GM18867 (cell line): ENCODE measurements around the gene C6orf62.
"Not testable (repeated sequence)": the region's sequence is repeated elsewhere in the genome, so short reads cannot be mapped to it uniquely, and the experiment has no call there.

ENCODE experiments used
- ATAC-seq: cut with Tn5 transposase; IDR thresholded peaks from one replicate; pipeline ENCODE4 v1.9.1; 2021; ENCODE audit warnings: mild to moderate bottlenecking, moderate library complexity; ENCODE audit not compliant: unreplicated experiment

Gene C6orf62

DNA sequence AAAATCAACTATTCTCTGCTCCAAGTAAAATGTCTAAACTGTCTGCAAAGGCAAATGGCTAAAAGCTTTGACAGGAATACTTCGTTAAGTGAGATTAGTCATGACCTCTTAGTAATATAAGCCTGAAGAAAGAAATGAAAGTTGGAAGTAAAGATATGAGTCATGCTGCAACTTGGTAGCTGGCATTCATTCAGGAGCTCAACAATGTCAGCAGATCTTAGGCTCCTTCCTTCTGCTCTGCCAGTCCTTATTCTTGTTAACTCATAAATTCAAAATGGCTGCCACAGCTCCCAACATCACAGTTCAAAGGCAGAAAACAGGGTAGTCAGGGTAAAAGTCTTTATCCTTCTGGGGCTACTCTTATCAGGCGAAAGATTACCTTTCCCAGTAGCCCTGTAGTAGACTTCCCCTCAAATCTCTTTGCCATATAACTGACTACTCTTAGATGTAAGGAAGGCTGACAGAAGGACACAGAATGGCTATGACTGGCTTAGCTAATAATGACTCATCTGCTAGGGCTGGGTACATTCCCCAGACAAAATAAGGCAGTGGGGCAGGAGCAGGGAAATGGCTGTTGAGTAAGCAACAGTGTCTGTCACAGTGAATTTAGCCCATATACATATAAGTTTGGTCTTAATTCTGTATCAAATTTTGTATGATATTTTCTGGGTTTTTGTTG, 24.4 kb upstream of the C6orf62 start:
- ATAC-seq = peak; percentile 78

DNA sequence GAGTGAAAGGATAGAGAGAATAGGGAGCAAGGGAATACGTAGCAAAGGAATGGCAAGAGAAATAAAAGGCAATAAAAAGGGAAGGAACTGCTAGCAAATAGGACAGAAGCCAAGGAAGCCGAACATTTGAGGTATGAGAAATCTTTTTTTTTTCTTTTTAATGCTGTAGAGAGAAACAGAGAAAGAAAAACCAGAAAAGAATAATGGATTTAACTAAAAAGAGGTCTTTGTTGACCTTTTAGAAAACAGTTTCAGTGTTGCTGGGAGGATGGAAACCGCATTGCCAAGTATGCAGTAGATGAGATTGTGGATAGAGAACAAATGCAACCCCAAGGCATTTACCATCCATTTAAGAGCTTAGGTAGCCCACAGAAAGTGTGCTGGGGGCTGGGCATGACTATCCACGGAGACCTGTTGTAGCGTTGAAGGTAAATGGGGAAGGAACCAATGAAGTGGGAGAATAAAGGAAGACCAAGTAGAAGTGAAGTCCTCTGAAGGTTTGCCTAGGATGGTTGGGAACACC, 23.3 kb upstream of the C6orf62 start:
- ATAC-seq = no peak

DNA sequence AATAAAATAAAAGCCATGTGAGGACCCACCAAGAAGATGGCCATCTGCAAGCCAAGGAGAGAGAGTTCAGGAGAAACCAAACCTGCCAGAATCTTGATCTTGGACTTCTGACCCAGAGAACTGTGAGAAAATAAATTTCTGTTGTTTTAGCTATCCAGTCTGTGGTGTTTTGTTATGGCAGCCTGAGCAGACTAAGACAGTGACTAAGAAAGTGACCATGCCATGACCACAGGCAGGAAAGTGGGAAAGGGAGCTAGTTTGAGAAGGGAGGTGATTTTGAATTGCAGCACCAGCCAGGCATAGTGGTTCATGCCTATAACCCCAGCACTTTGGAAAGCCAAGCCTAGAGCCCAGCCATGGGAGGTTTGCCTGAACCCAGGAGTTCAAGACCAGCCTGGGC, 21.9 kb upstream of the C6orf62 start:
- no peak for ATAC-seq

DNA sequence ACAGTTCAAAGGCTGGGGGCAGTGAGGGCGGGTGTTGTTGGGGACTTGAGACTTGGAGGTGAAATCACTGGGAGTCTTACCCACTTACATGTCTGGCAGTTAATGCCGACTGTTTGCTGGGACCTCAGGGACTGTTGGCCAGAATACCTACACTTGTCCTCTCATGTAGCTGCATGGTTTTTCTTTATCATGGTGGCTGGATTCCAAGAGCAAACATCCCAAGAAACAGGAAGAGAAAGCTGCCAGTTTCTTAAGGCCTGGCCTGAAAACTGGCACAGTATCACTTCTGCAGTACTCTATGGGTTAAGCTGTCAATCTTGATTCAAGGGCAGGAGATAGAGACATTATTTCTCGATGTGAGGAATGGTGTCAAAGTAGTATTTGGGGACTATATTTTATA, 19.8 kb upstream of the C6orf62 start:
- ATAC-seq = no peak

DNA sequence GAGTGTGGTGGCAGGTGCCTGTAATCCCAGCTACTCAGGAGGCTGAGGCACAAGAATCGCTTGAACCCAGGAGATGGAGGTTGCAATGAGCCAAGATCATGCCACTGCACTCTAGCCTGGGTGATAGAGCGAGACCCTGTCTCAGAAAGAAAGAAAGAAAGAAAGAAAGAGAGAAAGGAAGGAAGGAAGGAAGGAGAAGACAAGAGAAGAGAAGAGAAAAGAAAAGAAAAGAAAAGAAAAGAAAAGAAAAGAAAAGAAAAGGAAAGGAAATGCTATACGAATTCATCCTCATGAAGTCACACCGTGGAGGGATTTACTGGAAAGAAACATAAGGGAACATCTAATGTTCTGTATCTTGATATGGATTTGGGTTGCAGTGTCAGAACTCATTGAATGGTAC, 15.8 kb upstream of the C6orf62 start:
- not testable (repeated sequence) for ATAC-seq

DNA sequence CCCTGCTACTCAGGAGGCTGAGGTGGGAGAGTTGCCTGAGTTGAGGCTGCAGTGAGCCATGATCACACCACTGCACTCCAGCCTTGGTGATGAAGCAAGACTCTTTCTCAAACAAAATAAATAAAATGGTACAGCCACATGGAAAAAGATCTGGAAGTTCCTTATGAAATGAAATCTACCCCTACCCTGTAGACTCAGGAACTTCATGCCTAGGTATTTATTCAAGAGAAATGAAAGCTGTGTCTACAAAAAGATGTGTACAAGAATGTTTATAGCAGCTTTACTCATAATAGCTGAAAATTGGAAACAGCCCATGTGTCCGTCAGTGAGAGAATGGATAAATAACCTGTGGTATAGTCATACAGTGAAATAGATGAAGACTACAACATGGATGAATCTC, 15.2 kb upstream of the C6orf62 start:
- ATAC-seq = no peak

DNA sequence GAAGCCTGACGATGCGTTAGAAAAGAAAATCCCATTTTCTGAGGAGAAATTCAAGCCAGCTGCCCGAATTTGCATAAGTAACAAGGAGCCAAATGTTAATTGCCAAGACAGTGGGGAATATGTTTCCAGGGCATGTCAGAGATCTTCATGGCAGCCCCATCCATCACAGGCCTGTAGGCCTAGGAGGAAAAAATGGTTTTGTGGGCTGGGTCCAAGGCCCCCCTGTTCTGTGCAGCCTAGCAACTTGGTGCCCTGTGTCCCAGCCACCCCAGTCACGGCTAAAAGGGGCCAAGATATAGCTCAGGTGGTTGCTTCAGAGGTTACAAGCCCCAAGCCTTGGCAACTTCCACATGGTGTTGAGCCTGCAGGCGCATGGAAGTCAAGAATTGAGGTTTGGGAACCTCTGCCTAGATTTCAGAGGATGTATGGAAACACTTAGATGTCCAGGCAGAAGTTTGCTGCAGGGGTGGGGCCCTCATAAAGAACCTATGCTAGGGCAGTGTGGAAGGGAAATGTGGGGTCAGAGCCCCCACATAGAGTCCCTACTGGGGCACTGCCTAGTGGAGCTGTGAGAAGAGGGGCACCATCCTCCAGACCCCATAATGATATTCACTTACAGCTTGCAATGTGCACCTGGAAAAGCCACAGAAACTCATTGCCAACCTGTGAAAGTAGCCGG, 12.6 kb upstream of the C6orf62 start:
- not testable (repeated sequence) for ATAC-seq

DNA sequence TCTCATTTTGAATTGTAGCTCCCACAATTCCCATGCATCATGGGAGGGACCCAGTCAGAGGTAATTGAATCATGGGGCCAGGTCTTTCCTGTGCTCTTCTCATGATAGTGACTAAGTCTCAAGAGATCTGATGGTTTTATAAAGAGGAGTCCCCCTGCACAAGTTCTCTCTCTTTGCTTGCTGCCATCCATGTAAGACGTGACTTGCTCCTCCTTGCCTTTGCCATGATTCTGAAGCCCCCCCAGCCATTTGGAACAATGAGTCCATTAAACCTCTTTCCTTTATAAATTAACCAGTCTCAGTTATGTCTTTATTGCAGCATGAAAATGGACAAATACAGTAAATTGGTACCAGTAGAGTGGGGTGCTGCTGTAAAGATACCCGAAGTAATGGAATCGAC, 11.7 kb upstream of the C6orf62 start:
- ATAC-seq = not testable (repeated sequence)

DNA sequence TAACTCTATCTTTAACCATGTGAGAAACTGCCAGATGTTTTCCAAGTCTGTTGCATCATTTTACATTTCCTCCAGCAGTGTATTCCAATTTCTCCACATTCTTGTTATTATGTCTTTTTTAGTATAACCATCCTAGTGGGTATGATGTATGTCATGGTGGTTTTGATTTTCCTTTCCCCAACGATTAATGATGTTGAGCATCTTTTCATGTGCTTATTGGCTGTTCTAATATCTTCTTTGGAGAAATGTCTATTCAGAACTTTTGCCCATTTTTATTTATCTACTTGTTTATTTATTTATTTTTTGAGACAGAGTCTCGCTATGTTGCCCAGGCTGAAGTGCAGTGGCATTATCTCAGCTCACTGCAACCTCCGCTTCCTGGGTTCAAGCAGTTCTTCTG, 4.3 kb upstream of the C6orf62 start:
- no peak for ATAC-seq

DNA sequence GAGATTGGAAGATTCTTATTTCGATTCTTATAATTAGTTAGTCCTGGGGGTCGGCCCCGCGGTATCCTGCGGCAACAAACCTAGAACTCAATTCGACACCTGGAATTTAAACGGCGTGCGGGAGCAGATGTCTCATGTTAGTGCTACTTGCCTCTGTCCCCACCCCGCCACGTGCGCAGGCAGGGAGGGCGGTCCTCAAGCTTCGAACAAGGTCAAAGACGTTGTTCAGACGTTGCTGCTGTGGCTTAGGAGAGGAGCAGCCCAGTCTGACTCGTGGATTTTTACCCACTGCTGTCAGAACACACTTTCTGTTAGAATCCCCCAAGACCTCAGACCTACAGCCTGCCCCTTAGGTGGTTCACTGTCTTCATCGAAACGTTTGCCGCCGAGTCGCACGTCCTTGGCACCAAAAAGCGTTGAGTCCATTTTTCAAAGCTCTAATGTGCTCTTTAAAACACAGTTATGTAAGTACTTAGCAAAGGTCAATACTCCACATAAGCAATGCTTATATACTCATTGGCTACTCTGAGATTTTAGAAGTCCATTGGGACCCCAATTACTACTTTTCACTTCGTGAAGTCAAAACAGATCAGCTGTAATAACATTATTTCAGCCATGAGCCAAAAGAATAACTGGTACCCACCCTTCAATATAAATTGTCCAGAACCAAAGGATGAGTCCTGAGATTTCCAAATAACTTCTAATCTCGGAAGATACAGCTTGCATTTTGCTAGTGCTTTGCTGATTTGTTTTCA, 2.7 kb upstream of the C6orf62 start:
- peak; percentile 53 for ATAC-seq

DNA sequence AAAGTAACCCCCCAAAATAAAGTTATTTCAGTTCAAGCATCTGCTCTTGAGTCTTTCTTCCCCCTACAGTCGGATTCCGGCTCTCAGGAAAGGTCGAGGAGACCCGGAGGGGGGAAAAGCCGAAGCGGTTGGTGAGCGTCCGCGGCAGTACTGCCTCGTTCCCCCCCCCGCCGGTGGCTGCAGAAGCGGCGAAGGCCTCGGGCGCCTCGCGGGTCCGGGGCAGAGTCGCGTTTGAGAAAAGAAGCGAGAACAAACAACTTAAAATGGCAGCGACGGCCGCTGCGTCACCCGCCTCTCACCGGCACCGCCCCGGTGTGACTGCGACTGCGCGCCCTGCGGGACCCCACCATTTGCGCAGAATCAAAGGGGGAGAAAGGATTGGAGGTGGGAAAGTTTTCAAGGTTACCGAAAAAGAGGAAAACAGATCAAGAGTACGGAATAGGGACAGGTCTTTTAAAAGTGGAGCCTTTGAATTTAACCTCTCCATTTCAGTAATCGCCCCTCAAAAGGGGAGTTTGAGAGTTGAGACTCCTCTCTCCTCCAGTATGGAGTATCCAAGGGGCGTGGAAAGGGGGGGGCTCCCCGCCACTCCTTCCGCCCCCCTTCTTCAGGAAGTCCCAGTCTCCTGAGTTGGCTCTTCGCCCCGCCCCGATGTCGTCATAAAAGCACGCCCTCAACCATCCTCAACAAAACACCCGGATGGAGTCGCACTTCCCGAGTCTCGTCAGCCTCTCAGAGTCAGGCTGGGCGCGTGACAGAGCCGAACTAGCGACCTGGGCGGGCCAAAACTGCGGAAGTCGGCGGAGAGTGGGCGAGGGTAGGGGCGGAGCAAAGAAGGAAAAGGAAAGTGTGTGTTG, 1.9 kb upstream of the C6orf62 start:
- peak; percentile 87 for ATAC-seq

DNA sequence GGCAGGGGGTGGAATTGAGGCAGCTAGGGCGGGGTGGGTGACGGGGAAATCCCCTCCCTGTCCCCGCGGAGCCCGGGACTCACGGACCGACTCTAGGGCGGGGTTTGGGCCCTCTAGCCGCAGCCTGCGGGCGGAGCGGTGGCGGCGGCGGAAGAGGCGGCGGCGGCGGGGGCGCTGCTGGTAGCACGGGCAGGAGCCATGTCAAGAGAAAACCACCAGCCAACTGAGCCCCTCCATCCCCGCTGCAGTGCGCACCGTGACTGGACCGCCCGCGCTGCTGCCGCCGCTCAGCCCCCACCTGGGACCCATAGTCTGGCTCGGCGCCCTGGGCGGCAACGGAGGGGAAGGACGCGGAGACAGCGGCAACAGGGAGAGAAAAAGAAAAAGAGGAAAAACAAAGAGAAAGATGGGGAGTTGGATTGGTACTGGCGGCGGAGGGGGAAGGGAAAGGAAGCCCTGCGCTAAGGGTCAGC, 1.2 kb upstream of the C6orf62 start:
- ATAC-seq = peak; percentile 15

DNA sequence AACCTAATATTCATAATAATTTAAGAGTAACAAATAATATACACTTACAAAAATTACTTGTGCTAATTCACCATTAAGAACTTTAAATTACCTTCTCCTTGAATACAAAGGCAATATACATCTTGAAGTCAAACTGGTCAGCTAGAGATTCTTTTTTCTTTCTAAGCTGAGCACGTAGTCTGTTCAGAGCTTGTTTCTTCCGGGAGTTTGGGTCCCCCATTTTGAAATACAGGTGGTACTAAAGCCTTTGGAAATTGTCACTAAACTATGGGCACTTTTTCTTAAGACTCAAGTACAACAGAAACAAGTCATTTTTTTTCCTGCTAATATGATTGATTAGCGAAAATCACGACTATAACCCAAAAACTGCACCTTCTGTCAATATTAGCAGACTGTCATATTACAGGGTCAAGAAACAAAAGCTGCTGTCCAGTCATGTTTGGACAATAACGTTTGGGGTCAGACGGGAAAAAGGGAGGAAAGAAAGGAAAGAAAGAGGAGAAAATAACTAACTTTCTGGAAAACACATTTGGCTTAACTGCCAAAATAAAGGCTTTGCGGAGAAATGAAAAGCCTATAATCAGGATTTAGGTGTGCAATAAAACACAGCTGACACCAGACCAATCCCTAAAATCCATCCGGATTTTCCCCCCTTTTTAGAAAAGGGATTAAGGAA, 367 bp downstream of the C6orf62 start:
- no peak for ATAC-seq

DNA sequence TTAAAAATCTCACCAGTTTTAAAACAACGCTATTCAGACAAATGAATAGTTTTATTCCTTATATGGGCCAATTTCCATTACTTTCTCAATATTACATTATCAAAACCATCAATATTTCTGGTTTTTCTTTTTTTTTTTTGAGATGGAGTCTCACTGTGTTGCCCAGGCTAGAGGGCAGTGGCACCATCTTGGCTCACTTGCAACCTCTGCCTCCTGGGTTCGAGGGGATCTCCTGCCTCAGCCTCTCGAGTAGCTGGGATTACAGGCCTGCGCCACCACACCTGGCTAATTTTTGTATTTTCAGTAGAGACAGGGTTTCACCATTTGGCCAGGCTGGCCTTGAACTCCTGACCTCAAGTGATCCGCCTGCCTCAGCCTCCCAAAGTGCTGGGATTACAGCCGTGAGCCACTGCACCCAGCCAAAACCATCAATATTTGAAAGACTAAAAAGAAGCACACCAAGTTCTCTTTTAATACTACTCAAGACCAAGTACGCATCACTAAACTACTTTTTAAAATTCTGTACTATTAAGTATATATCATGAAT, 2.3 kb downstream of the C6orf62 start:
- not testable (repeated sequence) for ATAC-seq

DNA sequence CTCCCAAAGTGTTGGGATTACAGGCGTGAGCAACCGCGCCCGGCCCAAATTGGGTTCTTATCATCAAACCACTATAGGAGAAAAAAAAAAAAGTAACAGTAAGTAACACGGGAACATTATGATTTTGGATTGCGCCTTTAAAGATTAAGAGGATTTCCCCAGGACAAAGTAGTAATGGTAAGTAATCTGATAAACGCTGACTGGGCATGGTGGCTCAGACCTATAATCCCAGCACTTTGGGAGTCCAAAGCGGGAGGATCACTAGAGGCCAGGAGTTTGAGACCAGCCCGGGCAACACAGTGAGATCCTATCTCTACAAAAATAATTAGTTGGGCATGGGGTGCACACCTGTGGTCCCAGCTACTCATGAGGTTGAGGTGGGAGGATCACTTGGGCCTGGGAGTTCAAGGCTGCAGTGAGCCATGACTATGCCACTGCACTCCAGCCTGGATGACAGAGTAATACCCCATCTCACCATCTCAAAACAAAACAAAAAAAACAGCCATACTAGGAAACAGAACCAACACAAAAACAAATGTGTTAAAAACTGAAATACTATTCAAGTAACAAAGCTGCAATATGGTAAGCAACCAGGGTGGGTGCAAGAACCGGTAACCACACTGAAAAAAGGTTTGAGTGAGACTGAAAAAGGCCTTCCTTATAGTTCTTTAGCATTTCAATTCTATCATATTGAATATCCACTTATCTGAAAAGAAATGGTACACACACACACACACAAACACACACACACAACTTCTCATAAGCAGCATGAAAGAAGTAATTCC, 8.2 kb downstream of the C6orf62 start:
- ATAC-seq = no peak

DNA sequence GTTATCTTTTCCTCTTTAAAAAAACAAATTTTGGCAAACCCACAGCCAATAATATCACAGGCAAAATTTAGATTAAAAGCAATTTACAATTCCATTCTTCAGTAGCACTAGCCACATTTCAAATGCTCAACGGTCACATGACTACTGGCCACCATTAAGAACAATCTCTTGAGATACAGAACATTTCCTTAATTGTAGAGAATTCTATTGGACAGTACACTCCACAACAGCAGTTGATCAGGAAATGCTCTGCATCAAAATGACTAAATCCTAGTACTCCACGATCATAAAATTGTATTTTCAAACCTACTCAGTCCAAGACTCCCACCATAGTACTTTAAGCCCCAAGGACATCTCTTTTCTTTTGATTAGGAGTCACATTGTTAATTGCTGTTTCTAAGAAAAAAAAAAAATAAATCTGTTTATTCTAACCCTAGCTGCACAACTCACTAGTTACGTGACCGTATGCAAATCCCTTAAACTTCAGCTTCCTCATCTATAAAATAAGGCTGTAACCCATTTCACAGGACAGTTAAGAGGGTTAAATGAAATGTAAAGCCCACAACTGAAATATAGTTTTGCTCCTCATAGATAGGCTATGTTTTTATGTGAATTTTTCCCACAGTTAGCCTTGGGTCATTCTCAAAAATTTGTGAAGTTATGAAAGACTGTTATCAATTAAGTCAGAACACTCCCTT, 9.8 kb downstream of the C6orf62 start:
- no peak for ATAC-seq

DNA sequence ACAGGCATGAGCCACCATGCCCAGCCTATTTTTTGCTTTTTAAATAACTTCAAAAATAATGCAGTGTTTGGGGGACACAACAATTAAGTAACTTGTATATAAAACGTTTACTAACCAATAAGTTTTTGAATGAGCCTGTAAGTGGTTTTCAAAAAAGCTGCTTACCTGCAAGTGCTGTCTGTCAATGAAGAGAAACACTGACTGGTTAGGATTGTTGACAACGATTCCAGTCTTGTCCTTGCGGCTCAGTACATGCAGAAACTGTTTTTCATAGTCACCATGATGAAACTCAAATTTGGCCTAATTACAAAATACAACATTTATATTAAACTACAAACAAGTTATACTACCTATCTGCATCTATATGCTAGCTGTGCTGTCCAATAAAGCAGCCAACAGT, 10.3 kb downstream of the C6orf62 start:
- ATAC-seq = no peak

DNA sequence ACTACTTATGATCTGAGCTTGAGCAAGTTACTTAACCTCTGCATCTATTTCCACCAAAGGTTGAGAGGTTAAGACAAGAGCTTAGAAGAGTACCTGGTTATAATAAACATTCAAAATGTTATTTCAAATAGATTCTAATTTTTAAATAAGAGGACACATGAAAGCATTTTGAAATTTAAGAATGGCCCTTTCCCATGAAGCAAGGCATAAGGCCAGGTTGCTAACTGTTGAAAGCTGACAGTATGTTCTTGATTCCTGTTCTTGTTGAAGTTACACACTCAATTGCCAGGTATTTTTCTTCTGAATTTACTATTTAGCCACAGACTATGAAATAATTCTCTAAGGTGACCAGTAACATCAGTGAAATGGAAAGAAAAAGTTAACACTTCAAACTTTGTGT, 14.5 kb downstream of the C6orf62 start:
- no peak for ATAC-seq
